ENCODE data around the gene IL4R. TPM values are rescaled to one million over a fixed set of nuclear protein-coding genes. Genes with fewer than 3 reads are reported as not detected.

The IL4R gene
- polyA plus RNA-seq, 1 donor from 2014 or later = 0.07 TPM

- no peak overlapping the region for H3K4me3 ChIP-seq (ENCODE audit: low read length)
- H3K79me2 ChIP-seq (replicated peaks; ENCODE audit: insufficient read depth, low read length) = no peaks in the 10 kb centered on the region
- H3K36me3 ChIP-seq (ENCODE audit: insufficient read depth, low read length) = no peaks in the 10 kb centered on the region
- no peaks in the 10 kb centered on the region for H3K9me2 ChIP-seq (ENCODE audit: insufficient read depth, low read length)
- H4K20me1 ChIP-seq (ENCODE audit: insufficient read depth) = no peaks in the 10 kb centered on the region
- no peak overlapping the region for H3K4me2 ChIP-seq (ENCODE audit: low read length)
- H3F3A ChIP-seq (ENCODE audit: insufficient read depth, low read length, poor library complexity, severe bottlenecking) = no peaks in the 10 kb centered on the region
- no peak for TF ChIP-seq EP300 (conservative IDR thresholded peaks at IDR 0.05; ENCODE audit: poor library complexity, severe bottlenecking)
- TF ChIP-seq TAF1 (IDR thresholded peaks at IDR 0.05; ENCODE audit: low read depth) = no peak
- H3K9me3 ChIP-seq (ENCODE audit: low read length) = no peaks in the 10 kb centered on the region
- no peak overlapping the region for H3K9ac ChIP-seq (ENCODE audit: low read length)
- no peak overlapping the region for H2AFZ ChIP-seq (ENCODE audit: low read depth, low read length)
- no peaks in the 10 kb centered on the region for H3K27me3 ChIP-seq (ENCODE audit: insufficient read depth, low read depth, low read length)
- no peak overlapping the region for H3K27ac ChIP-seq (ENCODE audit: low read length)
Observed at GRCh38 chr16:27363246-27363632, 49.5 kb downstream of the IL4R start.

GRCh38 chr16:27363797-27364196 lies 50.0 kb downstream of the IL4R start:
- Histone ChIP-seq H3K9ac (ENCODE audit: low read length) (no peak overlapping the region), H3K27ac (ENCODE audit: low read length) (no peak overlapping the region), H3K9me2 (ENCODE audit: insufficient read depth, low read length) (no peaks in the 10 kb centered on the region), H3K36me3 (ENCODE audit: insufficient read depth, low read length) (no peaks in the 10 kb centered on the region), H2AFZ (ENCODE audit: low read depth, low read length) (no peak overlapping the region), H3F3A (ENCODE audit: insufficient read depth, low read length, poor library complexity, severe bottlenecking) (no peaks in the 10 kb centered on the region), H4K20me1 (ENCODE audit: insufficient read depth) (no peaks in the 10 kb centered on the region), H3K9me3 (ENCODE audit: low read length) (no peaks in the 10 kb centered on the region), H3K27me3 (ENCODE audit: insufficient read depth, low read depth, low read length) (no peaks in the 10 kb centered on the region), H3K79me2 (replicated peaks; ENCODE audit: insufficient read depth, low read length) (no peaks in the 10 kb centered on the region), H3K4me3 (ENCODE audit: low read length) (no peak overlapping the region), H3K4me2 (ENCODE audit: low read length) (no peak overlapping the region)
- TF ChIP-seq POLR2AphosphoS5 (IDR thresholded peaks at IDR 0.05) (no peak), CTCF (IDR thresholded peaks at IDR 0.05; ENCODE audit: poor library complexity, severe bottlenecking) (no peak), RAD21 (conservative IDR thresholded peaks at IDR 0.05) (no peak), MXI1 (conservative IDR thresholded peaks at IDR 0.05; ENCODE audit: poor library complexity, severe bottlenecking) (no peak), SMC3 (conservative IDR thresholded peaks at IDR 0.05; ENCODE audit: poor library complexity) (no peak), EP300 (conservative IDR thresholded peaks at IDR 0.05; ENCODE audit: poor library complexity, severe bottlenecking) (no peak), EZH2 (IDR thresholded peaks at IDR 0.05; ENCODE audit: borderline replicate concordance, insufficient read depth, low read length, poor library complexity, severe bottlenecking) (no peak), TAF1 (IDR thresholded peaks at IDR 0.05; ENCODE audit: low read depth) (no peak)
- TF ChIP-seq, protein P1, sequence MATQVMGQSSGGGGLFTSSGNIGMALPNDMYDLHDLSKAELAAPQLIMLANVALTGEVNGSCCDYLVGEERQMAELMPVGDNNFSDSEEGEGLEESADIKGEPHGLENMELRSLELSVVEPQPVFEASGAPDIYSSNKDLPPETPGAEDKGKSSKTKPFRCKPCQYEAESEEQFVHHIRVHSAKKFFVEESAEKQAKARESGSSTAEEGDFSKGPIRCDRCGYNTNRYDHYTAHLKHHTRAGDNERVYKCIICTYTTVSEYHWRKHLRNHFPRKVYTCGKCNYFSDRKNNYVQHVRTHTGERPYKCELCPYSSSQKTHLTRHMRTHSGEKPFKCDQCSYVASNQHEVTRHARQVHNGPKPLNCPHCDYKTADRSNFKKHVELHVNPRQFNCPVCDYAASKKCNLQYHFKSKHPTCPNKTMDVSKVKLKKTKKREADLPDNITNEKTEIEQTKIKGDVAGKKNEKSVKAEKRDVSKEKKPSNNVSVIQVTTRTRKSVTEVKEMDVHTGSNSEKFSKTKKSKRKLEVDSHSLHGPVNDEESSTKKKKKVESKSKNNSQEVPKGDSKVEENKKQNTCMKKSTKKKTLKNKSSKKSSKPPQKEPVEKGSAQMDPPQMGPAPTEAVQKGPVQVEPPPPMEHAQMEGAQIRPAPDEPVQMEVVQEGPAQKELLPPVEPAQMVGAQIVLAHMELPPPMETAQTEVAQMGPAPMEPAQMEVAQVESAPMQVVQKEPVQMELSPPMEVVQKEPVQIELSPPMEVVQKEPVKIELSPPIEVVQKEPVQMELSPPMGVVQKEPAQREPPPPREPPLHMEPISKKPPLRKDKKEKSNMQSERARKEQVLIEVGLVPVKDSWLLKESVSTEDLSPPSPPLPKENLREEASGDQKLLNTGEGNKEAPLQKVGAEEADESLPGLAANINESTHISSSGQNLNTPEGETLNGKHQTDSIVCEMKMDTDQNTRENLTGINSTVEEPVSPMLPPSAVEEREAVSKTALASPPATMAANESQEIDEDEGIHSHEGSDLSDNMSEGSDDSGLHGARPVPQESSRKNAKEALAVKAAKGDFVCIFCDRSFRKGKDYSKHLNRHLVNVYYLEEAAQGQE (IDR thresholded peaks at IDR 0.05; ENCODE audit: borderline replicate concordance) = no peak
